Measurements from ENCODE around the gene DCAKD.

GRCh38 chr17:45040459-45040858, 11.0 kb downstream of the DCAKD start:
- no peak for TF ChIP-seq POLR2A (IDR thresholded peaks at IDR 0.05; ENCODE audit: low read depth, low read length)
- TF ChIP-seq CTCF (IDR thresholded peaks at IDR 0.05; ENCODE audit: extremely low read depth in 1 of 2, insufficient read depth in 1 of 2, low read depth in 1 of 2, low read length in 2 of 2) = no peak
- TF ChIP-seq EZH2 (IDR thresholded peaks at IDR 0.05; ENCODE audit: borderline replicate concordance, low read depth, low read length, severe bottlenecking) = no peak
- no peak for TF ChIP-seq POLR2AphosphoS5 (IDR thresholded peaks at IDR 0.05; ENCODE audit: insufficient read depth, low read depth, low read length)
- TF ChIP-seq GATA2 (IDR thresholded peaks at IDR 0.05; ENCODE audit: insufficient read depth, insufficient read length, low read depth, low read length) = no peak
